Activated naive CD4-positive, alpha-beta T cell treated with anti-CD3 and anti-CD28 coated beads, Interleukin-2, amount 10 ng/mL, durations not matched to agents 7 days and 5 days (primary cell): ENCODE measurements around the gene BAHCC1.
A peak's percentile ranks its signal among the peaks of the same experiment; 100 is the strongest.

Source experiments
- CTCF ChIA-PET: fragments of 350-600 bp; sonication (Branson Sonifier 250); formaldehyde crosslinking; loops from one replicate; lab custom pipeline; 2021; ENCODE audit warnings: antibody characterized with exemption; lab: Charles Lee
- DNase-seq: peaks from one replicate; pipeline ENCODE4 v3.0.0-alpha.2; 2020
- H3K27ac Mint-ChIP-seq: one replicate; pipeline ENCODE4 v1.8.0; 2021; ENCODE audit warnings: mild to moderate bottlenecking, moderate library complexity, mixed read lengths
- H3K27me3 Mint-ChIP-seq: one replicate; pipeline ENCODE4 v1.8.0; 2021; ENCODE audit warnings: mild to moderate bottlenecking, mixed read lengths
- H3K36me3 Mint-ChIP-seq: one replicate; pipeline ENCODE4 v1.8.0; 2021; ENCODE audit warnings: mixed read lengths
- H3K4me1 Mint-ChIP-seq: one replicate; pipeline ENCODE4 v1.8.0; 2021; ENCODE audit warnings: mixed read lengths
- H3K4me3 Mint-ChIP-seq: one replicate; pipeline ENCODE4 v1.8.0; 2021; ENCODE audit warnings: mild to moderate bottlenecking, moderate library complexity, mixed read lengths
- H3K9me3 Mint-ChIP-seq: one replicate; pipeline ENCODE4 v1.8.0; 2021; ENCODE audit warnings: mixed read lengths

The BAHCC1 gene

DNA sequence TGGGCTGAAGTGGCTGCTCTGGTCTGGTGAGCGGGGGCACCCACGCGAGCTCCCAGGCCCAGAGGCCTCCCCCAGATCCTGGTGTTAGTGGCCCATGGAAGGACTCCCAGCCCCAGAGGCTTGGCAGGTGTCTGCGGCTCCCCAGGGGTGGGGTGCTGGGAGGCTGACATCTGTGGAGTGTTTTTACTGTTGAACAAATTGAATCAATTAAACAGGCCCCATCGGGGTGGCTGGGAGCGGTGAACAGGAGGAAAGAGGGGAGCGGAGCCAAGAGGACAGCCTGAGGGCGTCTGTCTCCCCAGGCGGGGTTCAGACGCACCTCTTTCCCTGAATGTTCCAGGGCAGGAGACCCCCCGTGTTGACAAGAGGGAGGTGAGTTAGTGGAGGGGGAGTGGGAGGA lies 87.4 kb downstream of the BAHCC1 start:
- H3K36me3 Mint-ChIP-seq = no peaks in the 10 kb centered on the region
- H3K27me3 Mint-ChIP-seq = peaks cover 64% of the 10 kb centered on the region
- H3K4me1 Mint-ChIP-seq = peaks cover 19% of the 10 kb centered on the region
- no peak for DNase-seq
- H3K9me3 Mint-ChIP-seq = no peaks in the 10 kb centered on the region
- no peak overlapping the region for H3K27ac Mint-ChIP-seq
- H3K4me3 Mint-ChIP-seq = peak overlapping the region; percentile 28
- CTCF ChIA-PET = interaction anchor here (1.1 to 2.8 kb wide), 3 partner anchors 81 to 340 kb away, joined by 3 to 10 read pairs (median 3); no protein-coding TSS in a partner anchor

DNA sequence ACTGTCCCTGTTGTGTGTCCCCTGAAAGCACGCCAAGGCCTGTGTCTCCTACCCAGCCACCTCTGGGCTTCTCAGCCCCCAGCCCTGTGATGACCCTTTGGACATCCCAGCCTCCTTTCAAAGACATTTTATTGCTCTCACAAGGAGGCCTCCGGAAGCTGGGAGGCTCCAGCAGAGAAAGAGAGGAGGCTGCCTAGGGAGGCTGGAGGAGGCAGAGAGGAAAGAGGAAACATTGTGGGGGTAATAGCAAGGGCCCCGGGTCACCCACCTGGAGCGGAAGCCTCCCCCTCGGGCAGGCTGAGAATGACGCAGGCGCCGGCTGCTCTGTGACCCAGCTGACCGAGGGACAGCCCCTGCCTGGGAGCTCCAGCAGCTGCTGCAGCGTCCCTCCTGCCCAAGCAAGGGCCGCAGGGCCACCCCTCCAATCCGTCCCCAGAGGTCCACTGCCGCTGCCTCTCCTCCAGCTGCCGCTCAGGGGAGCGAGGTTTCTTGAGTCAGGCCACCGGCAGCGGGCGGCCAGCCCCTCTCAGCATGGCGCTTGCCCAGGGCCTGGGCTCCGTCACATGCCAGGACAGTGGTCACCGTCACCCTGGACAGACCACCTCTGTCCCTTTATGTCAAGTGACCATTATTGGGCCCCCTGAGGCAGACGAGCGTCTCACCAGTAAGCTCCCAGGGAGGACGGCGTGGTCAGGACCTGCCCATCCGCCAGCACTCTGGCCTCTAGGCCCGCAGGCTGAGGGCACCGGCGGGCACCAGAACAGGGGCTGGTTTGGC lies 88.0 kb downstream of the BAHCC1 start:
- peaks cover 58% of the 10 kb centered on the region for H3K27me3 Mint-ChIP-seq
- H3K4me3 Mint-ChIP-seq = peak overlapping the region; percentile 28
- DNase-seq = no peak

DNA sequence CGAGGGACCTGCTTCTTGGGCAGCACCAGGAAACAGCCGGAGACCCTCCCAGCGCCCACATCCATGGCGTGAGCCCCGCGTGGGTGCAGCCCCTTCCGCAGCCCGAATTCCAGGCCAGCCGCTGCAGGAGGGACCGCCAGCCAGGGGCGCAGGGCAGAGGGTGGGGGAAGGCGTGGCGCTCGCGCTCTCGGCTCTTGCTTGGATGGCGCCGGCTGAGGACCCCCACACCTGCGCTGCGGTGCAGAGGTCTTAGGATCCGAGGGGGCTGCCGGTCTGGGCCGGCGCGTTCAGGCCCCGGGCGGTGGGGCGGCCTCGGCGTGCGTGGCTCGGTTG lies 88.6 kb downstream of the BAHCC1 start:
- Mint-ChIP-seq H3K4me1 (peaks cover 19% of the 10 kb centered on the region), H3K9me3 (no peaks in the 10 kb centered on the region), H3K27me3 (peaks cover 58% of the 10 kb centered on the region), H3K36me3 (no peaks in the 10 kb centered on the region), H3K27ac (no peak overlapping the region), H3K4me3 (peak overlapping the region; percentile 10)
- CTCF ChIA-PET = interaction anchor here (1.2 to 2.8 kb wide), 7 partner anchors 13 to 341 kb away, joined by 3 to 30 read pairs (median 10); partner anchors contain the start of gene SLC38A10
- DNase-seq = no peak

More for the DNA sequence above, 88.0 kb downstream of the BAHCC1 start:
- CTCF ChIA-PET = interaction anchor here (1.1 to 2.8 kb wide), 6 partner anchors 16 to 341 kb away, joined by 3 to 26 read pairs (median 6); partner anchors contain the start of gene SLC38A10
- H3K36me3 Mint-ChIP-seq = no peaks in the 10 kb centered on the region
- no peaks in the 10 kb centered on the region for H3K9me3 Mint-ChIP-seq
- H3K27ac Mint-ChIP-seq = no peak overlapping the region
- peaks cover 19% of the 10 kb centered on the region for H3K4me1 Mint-ChIP-seq

DNA sequence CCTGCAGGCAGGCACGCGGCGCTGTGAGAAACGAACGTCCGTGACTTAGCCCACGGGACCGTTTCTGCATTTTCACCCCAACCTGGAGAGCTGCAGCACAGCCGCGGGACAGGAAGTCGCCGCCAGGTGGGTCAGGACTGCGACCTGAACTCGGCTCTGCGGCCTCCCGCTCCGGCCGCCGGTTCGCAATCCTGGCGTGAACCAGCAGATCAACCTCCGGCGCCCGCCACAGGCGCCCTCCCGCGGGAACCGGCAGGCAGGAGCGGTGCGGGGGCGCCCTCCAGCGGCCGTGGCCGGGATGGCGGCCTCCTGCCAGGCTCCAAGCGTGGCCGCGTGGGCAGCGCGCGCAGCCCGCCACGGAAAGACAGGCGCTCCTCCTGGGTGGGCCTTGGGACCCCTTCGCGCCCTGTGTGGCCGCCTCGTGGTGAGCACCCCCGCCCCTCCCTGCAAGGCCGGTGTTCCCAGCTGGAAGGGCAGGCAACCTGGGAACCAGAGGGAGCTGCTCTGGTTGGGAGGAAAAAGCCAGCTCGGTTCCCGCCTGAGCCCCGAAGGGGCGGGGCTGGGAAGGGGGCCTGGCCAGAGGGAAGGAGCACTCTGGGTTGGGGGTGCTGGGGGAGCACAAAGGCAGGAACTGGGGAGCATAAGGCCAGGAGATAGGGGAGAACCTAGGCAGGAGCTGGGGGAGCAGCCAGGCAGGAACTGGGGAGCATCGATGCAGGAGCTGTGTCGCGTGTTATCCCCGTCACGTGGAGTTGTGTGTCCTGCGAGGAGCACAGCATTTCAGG lies 89.1 kb downstream of the BAHCC1 start:
- Mint-ChIP-seq H3K27me3 (peaks cover 58% of the 10 kb centered on the region), H3K9me3 (no peaks in the 10 kb centered on the region), H3K4me3 (peak overlapping the region; percentile 10), H3K36me3 (no peaks in the 10 kb centered on the region), H3K27ac (no peak overlapping the region), H3K4me1 (peaks cover 19% of the 10 kb centered on the region)
- CTCF ChIA-PET = interaction anchor here (0.6 to 2.8 kb wide), 24 partner anchors 10 to 342 kb away, joined by 3 to 30 read pairs (median 4); partner anchors contain the start of genes BAHCC1, CEP131 and SLC38A10
- peak; percentile 88 for DNase-seq

DNA sequence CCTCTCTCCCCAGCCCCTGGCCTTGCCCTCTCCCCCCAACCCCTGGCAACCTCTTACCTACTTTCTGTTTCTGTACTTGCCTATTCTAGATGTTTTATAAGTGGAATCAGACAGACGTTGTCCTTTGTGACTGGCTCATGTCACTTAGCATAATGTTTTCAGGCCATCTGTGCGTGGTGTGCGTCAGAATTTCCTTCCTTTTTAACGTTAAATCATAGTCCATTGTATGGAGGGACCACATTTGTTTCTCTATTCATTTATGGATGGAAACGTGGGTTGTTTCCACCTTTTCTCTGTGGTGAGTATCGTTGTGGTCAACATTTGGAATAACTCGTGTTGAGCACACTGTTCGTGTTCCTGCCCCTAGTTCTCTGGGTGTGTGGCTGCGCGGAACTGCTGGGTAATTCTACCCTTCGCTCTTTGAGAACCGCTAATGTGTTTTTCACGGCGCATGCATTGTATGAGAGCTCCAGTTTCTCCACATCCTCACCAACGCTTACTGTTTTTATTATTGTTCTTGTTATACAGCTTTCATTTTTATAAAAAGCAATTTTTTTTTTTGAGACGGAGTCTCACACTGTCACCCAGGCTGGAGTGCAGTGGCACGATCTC lies 91.0 kb downstream of the BAHCC1 start:
- H3K4me3 Mint-ChIP-seq = no peak overlapping the region
- DNase-seq = no peak
- peaks cover 61% of the 10 kb centered on the region for H3K27me3 Mint-ChIP-seq
- H3K4me1 Mint-ChIP-seq = peaks cover 21% of the 10 kb centered on the region
- H3K9me3 Mint-ChIP-seq = no peaks in the 10 kb centered on the region
- no peaks in the 10 kb centered on the region for H3K36me3 Mint-ChIP-seq
- CTCF ChIA-PET = interaction anchor here (1.9 to 2.7 kb wide), 2 partner anchors 89 to 195 kb away, joined by 6 to 26 read pairs; no protein-coding TSS in a partner anchor
- no peak overlapping the region for H3K27ac Mint-ChIP-seq

DNA sequence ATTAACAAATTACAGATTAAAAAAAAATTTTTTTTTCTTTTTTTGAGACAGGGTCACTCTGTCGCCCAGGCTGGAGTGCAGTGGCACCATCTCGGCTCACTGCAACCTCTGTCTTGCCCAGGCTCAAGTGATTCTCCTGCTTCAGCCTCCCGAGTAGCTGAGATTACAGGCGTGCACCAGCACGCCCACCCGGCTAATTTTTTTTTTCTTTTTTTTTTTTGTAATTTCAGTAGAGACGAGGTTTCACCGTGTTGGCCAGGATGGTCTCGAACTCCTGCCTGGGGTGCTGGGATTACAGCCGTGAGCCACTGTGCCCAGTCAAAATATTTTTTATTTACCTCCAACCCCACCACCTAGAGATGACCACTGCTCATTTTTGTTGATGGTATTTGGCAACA lies 91.8 kb downstream of the BAHCC1 start:
- DNase-seq = no peak
- Mint-ChIP-seq H3K4me1 (peaks cover 16% of the 10 kb centered on the region), H3K4me3 (peak overlapping the region; percentile 56), H3K27me3 (peaks cover 62% of the 10 kb centered on the region), H3K27ac (no peak overlapping the region), H3K36me3 (no peaks in the 10 kb centered on the region), H3K9me3 (no peaks in the 10 kb centered on the region)
- CTCF ChIA-PET = no interaction called here

DNA sequence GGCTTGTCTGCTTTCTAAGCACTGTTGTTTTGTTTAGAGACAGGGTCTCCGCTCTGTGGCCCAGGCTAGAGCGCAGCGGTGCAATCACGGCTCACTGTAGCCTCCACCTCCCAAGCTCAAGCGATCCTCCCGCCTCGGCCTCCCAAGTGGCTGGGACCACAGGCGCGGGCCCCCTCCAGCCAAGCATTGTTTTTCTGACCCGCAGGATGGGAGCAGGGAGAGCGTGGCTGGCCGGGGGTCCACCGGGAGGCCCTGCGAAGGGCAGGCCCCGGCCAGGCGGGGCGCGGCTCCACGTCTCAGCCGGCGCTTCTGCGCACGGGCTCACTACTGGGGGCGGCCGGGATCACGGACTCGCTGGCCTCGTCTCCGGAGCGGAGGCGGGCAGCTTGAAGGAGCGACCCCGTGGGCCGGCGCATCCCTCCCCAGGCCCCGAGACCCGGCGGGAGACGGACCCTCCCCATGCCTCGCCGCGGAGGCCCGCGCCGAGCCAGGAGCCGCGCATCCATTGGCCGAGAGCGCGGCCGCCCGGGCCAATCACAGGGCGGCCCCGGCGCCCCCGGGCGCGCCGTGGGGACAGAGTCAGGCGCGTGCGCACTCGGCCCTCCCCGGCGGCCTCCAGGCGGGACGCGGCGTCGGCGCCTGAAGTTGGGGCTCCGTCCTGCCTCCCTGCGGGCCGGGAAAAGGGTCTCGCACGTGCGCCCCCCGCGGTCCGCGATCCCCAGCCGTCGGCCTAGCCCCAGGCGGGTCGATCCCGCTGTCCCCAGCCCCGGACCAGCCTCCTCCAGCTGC lies 92.4 kb downstream of the BAHCC1 start:
- DNase-seq = peak; percentile 85
- H3K27me3 Mint-ChIP-seq = peaks cover 62% of the 10 kb centered on the region
- peaks cover 16% of the 10 kb centered on the region for H3K4me1 Mint-ChIP-seq
- H3K27ac Mint-ChIP-seq = no peak overlapping the region
- H3K36me3 Mint-ChIP-seq = no peaks in the 10 kb centered on the region
- CTCF ChIA-PET = no interaction called here
- H3K4me3 Mint-ChIP-seq = peak overlapping the region; percentile 56
- H3K9me3 Mint-ChIP-seq = no peaks in the 10 kb centered on the region

DNA sequence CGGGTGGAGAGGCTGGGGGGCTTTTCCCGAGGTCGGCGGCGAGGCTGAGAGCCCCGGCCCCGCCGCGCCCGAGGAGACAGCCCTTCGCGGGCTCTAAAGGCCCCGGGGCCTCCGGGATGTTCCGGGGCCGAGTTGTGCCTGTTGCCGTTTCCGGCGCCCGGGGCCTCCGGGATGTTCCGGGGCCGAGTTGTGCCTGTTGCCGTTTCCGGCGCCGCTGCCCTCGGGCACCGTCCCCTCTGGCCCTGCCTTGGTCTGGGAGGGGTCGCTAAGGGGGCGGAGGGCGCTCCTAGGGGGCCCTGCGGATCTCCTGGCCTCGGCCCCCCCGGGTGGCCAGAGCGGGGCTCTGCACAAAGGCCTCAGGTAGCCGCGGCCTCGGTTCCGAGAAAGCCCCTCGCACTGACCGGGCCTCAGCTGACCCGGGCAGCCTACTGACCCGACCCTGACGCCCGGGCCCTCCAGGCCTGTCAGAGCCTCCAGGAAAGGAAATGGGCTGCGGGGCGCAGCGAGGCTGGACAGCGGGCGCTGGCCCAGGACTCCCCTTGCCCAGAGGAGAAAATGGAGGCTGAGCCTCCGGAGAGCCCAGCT lies 93.1 kb downstream of the BAHCC1 start:
- DNase-seq = peak; percentile 46
- CTCF ChIA-PET = no interaction called here
- Mint-ChIP-seq H3K9me3 (no peaks in the 10 kb centered on the region), H3K36me3 (no peaks in the 10 kb centered on the region), H3K4me3 (peak overlapping the region; percentile 15), H3K4me1 (peaks cover 15% of the 10 kb centered on the region), H3K27me3 (peaks cover 62% of the 10 kb centered on the region), H3K27ac (no peak overlapping the region)

DNA sequence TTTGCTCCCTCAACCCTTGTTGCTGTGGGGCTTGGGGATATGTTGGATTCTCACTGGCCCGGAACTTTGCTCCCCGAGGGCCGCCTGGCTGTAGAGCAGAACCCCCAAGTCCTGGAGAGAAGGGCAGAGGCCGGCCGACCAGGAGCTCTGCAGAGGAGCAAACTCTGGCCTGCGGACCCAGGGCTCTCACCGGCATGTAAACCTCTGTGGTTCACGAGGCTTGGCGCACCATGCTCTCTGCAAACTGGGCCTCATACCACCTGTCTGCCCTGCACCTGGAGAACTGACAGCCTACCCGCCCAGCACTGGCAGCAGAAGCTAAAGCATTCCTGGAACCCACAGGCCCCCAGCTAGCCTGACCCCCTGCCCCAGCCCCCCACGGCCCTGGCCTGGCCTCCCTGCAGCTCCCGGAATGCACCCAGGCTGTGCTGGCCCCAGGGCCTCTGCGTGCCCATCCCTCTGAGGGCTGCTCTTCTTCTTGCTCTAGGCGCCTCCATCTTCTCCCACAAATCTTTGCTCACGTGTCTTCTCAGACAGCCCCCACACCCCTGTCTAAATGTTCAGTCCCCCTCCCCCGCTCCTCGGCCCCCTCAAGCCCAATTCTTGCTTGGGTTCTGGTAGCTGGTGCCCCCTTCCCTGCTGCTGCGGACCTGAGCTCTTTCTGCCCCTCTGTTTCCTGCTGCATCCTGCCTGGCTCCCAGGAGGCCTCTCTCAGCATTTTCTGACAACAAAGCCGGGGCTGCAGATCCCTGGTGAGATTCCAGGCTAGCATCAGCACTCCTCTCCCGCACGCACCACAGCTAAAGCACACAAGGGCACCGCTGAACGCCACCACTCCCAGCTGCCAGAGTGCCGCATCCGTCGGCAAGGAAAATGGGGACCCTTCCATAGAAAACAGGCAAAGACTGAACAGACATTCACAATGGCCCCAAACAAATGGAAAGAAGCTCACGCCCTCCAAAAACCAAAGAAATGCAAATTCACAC lies 94.0 kb downstream of the BAHCC1 start:
- H3K4me1 Mint-ChIP-seq = peaks cover 15% of the 10 kb centered on the region
- no peak overlapping the region for H3K27ac Mint-ChIP-seq
- peaks cover 62% of the 10 kb centered on the region for H3K27me3 Mint-ChIP-seq
- CTCF ChIA-PET = no interaction called here
- DNase-seq = no peak
- H3K36me3 Mint-ChIP-seq = no peaks in the 10 kb centered on the region
- peak overlapping the region; percentile 45 for H3K4me3 Mint-ChIP-seq
- H3K9me3 Mint-ChIP-seq = no peaks in the 10 kb centered on the region

DNA sequence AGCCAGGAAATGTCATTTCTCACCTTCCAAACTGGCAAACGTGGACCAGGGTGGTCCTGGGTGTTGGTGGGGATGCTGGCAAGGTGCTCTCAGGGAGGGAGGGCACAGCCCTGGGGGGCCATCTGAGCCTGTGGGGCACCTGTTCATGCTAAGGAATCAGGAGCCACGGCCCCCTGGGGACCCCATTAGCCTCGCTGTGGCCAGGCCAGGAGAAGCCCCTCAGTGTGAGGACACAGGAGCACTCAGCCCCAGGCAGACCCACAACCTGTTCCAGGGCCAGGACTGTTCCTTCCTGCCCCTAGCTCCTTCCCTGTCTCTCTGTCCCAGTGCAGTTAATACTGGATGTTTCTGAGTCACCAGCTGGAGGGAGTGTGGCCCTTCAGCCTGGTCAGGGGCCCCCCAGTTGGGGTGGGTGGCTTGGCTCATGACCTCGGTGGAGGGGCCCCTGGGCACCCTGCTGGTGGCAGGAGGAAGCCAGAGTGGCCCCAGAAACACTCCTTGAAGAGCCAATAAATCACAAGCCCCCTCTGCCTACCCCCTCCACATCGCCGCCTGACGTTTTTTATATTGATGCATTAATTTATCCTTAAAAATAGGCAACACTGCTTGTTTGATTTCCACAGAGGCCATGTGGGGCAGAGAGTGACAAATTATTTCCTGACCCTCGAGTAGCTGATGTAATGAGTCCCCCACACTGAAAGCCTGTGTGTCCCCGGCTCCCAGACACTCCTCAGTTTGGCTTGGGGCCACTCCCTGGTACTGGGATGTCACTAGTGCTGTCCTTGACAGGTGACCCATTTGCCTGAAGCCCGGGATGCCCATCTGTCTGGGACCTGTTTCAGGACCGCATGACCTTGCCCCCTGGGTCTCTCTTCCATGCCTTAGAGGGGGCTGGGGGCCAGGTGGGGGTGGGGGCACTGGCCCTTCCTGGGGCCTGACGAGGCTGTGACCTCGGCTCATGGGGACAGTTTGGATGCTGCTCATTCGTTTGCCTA lies 95.0 kb downstream of the BAHCC1 start:
- DNase-seq = no peak
- Mint-ChIP-seq H3K9me3 (no peaks in the 10 kb centered on the region), H3K36me3 (no peaks in the 10 kb centered on the region), H3K4me3 (peak overlapping the region; percentile 45), H3K4me1 (peaks cover 18% of the 10 kb centered on the region), H3K27me3 (peaks cover 71% of the 10 kb centered on the region), H3K27ac (peak overlapping the region; percentile 33)
- CTCF ChIA-PET = no interaction called here

DNA sequence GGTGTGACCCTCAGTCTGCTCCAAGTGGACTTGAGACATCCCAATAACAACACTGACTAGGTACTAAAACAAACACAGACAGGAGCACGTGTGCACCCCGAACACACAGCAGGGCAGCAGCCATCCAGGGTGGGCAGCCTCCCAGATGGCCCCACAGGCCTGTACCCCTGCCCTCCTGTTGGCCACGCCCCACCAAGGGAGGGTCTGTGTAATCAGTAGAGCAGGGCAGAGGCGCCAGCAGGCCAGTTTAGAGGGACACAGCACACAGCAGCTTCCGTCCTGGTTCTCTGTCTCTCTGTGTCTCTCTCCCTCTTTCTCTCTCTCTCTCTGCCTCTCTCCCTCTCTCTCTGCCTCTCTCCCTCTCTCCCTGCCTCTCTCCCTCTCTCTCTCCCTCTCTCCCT lies 95.9 kb downstream of the BAHCC1 start:
- DNase-seq = no peak
- Mint-ChIP-seq H3K4me3 (no peak overlapping the region), H3K27me3 (peaks cover 71% of the 10 kb centered on the region), H3K36me3 (no peaks in the 10 kb centered on the region), H3K4me1 (peaks cover 15% of the 10 kb centered on the region), H3K27ac (no peak overlapping the region), H3K9me3 (no peaks in the 10 kb centered on the region)
- CTCF ChIA-PET = no interaction called here
